Adrenal gland (tissue), 12 donors: Measurements from ENCODE around the gene STK32C. TPM values are rescaled to one million over a fixed set of nuclear protein-coding genes. Genes with fewer than 3 reads are reported as not detected.

Source experiments
- DNase-seq, 7 donors: peaks; one replicate each; pipeline ENCODE4 v3.0.0-alpha.2; 2019 to 2020
- H3K27ac ChIP-seq, 5 donors: fragments of 200-600 bp; sonication (generic) in 4 of 5; 1 replicate in 3 of 5; 2 replicates in 2 of 5; pipeline versions ENCODE4 v1.5.1 to v1.8.0; 2016 to 2020; ENCODE audit warnings: mild to moderate bottlenecking in 1 of 5
- H3K27me3 ChIP-seq: fragments of 200-600 bp; 2 replicates; pipeline ENCODE4 v1.8.0; 2021
- H3K36me3 ChIP-seq, 2 donors: fragments of 200-600 bp; replicated peaks in 1 of 2; 1 replicate in 1 of 2; 2 replicates in 1 of 2; pipeline versions ENCODE4 v1.5.1 to v1.8.0; 2018 to 2022
- H3K4me1 ChIP-seq, 2 donors: fragments of 200-600 bp; replicated peaks in 1 of 2; 1 replicate in 1 of 2; 2 replicates in 1 of 2; pipeline versions ENCODE4 v1.5.1 to v1.8.0; 2018 to 2021
- H3K4me3 ChIP-seq, 4 donors: fragments of 200-600 bp; sonication (generic) in 3 of 4; one replicate each; pipeline ENCODE4 v1.5.1; 2016 to 2018
- H3K9me3 ChIP-seq, 3 donors: fragments of 200-600 bp; sonication (generic) in 1 of 3; replicated peaks in 1 of 3; 1 replicate in 2 of 3; 2 replicates in 1 of 3; pipeline versions ENCODE4 v1.5.1 to v1.8.0; 2016 to 2021
- CTCF ChIP-seq, 6 experiments: fragments of 450-650 bp in 4 of 6; fragments of 200-600 bp in 2 of 6; sonication (generic) in 1 of 6; IDR thresholded peaks; 1 replicate in 5 of 6; 2 replicates in 1 of 6; pipeline versions ENCODE4 v1.5.1 to v1.8.0; 2016 to 2021; ENCODE audit warnings: antibody characterized with exemption in 6 of 6, mild to moderate bottlenecking in 2 of 6, moderate library complexity in 1 of 6
- POLR2A ChIP-seq, 2 donors: fragments of 450-650 bp; IDR thresholded peaks; one replicate each; pipeline ENCODE4 v1.6.1; 2017; ENCODE audit warnings: antibody characterized with exemption in 2 of 2, mild to moderate bottlenecking in 2 of 2, moderate library complexity in 1 of 2
- WGBS, 4 donors: extraction: QIAGEN DNeasy Blood & Tissue Kit in 2 of 4; methylation state at CpG; one replicate each; pipeline versions ENCODE4 v1.1.5 to v1.1.7; 2013 to 2017; 5-methylcytosine and 5-hydroxymethylcytosine counted together
- intact Hi-C, 2 donors: fragments of 100-400 bp; cut with DNase I; formaldehyde crosslinking; loops; one replicate each; pipeline versions ENCODE4 v1.14.1 to v1.15.0; 2022 to 2023
- polyA plus RNA-seq, 3 donors: library from polyadenylated mRNA; stranded (reverse); fragments of 200-250 nt in 2 of 3; fragments of 350-450 nt in 1 of 3; fragmentation: Illumina TruSeq in 1 of 3; extraction: RNeasy Lipid Tissue Mini Kit (QIAGEN cat#74804) in 1 of 3; gene quantifications; one replicate each; pipeline ENCODE4 v1.2.3, GENCODE V29; 2013 to 2014
- total RNA-seq, 9 donors: library from RNA; depleted of rRNA in 4 of 9; stranded (reverse); fragments of >200 nt in 4 of 9; fragments of 120-200 nt in 1 of 9; fragmentation: NEBNext Ultra II Directional in 1 of 9; extraction: Animal tissue kit (Norgen Biotek cat#: 25700) in 1 of 9; gene quantifications; one replicate each; pipeline versions ENCODE4 v1.1.0 to v1.2.4, GENCODE V29; 2013 to 2023
- donor health status: healthy with polysubstance abuse.
- donor health status: Bipolar disorder and iron deficiency.
- donor health status: DM: yes; HTN: yes; CAD: no.
- donor health status: DM: no; HTN: no; CAD: no.
- donor health status: DM: no; HTN: no; CAD: no.
- donor health status: DM: yes; HTN: yes; CAD: no.

Gene STK32C
- total and polyA plus RNA-seq, 12 donors = 2.8 to 36.5 (median 15.9) TPM

GRCh38 chr10:132336064-132336746 is 28.5 kb upstream of the STK32C start:
- WGBS, 4 donors = 50 to 68% (median 64%) methylated on average over 9 to 11 of the region's 11 CpGs
- DNase-seq = peak in 2 of 7 donors; percentile 44 to 53
- H3K27me3 ChIP-seq = no peaks in the 10 kb centered on the region

GRCh38 chr10:132335189-132336063 is 27.7 kb upstream of the STK32C start:
- peak overlapping the region in 4 of 5 donors; percentile 30 to 83 (median 34) for H3K27ac ChIP-seq
- no peaks in the 10 kb centered on the region for H3K36me3 ChIP-seq
- H3K4me1 ChIP-seq = peaks cover 9 to 22% of the 10 kb centered on the region in 2 donors
- DNase-seq = peak in 6 of 7 donors; percentile 33 to 65 (median 52)
- no peaks in the 10 kb centered on the region for H3K27me3 ChIP-seq
- TF ChIP-seq CTCF (IDR thresholded peaks at IDR 0.05) (no peak), POLR2A (IDR thresholded peaks at IDR 0.05) (no peak)
- WGBS, 4 donors = 73 to 79% (median 74%) methylated on average over 11 to 14 of the region's 14 CpGs
- H3K4me3 ChIP-seq = no peak overlapping the region
- intact Hi-C loops = no loop called here
- H3K9me3 ChIP-seq = no peaks in the 10 kb centered on the region

More at GRCh38 chr10:132336064-132336746, 28.5 kb upstream of the STK32C start:
- Histone ChIP-seq H3K36me3 (no peaks in the 10 kb centered on the region), H3K4me1 (peaks cover 4 to 16% of the 10 kb centered on the region in 2 donors), H3K9me3 (no peaks in the 10 kb centered on the region), H3K4me3 (peak overlapping the region in 1 of 4 donors; percentile 43), H3K27ac (peak overlapping the region in 4 of 5 donors; percentile 30 to 83 (median 34))
- no peak for TF ChIP-seq POLR2A (IDR thresholded peaks at IDR 0.05)
- TF ChIP-seq CTCF (IDR thresholded peaks at IDR 0.05) = no peak
- intact Hi-C loops = no loop called here

- no peak for DNase-seq
- TF ChIP-seq CTCF (IDR thresholded peaks at IDR 0.05) (no peak), POLR2A (IDR thresholded peaks at IDR 0.05) (no peak)
- no peak overlapping the region for H3K4me3 ChIP-seq
- H3K36me3 ChIP-seq = no peaks in the 10 kb centered on the region
- peak overlapping the region in 1 of 5 donors; percentile 6 for H3K27ac ChIP-seq
- WGBS, 4 donors = 88 to 90% (median 89%) methylated on average over 4 of the region's 4 CpGs
- no peaks in the 10 kb centered on the region for H3K9me3 ChIP-seq
- intact Hi-C loops = no loop called here
- peaks cover 16 to 30% of the 10 kb centered on the region in 2 donors for H3K4me1 ChIP-seq
- no peaks in the 10 kb centered on the region for H3K27me3 ChIP-seq
These were observed 27.0 kb upstream of the STK32C start for GRCh38 chr10:132334631-132335188.

- no peak overlapping the region for H3K4me3 ChIP-seq
- peaks cover 28 to 43% of the 10 kb centered on the region in 2 donors for H3K4me1 ChIP-seq
- H3K36me3 ChIP-seq = no peaks in the 10 kb centered on the region
- DNase-seq = no peak
- intact Hi-C loops = no loop called here
- WGBS, 4 donors = 72 to 87% (median 76%) methylated on average over 7 of the region's 7 CpGs
- H3K9me3 ChIP-seq = no peaks in the 10 kb centered on the region
- H3K27me3 ChIP-seq = no peaks in the 10 kb centered on the region
- no peak for TF ChIP-seq POLR2A (IDR thresholded peaks at IDR 0.05)
- no peak for TF ChIP-seq CTCF (IDR thresholded peaks at IDR 0.05)
- H3K27ac ChIP-seq = no peak overlapping the region
These were observed 25.6 kb upstream of the STK32C start for GRCh38 chr10:132333386-132333785.
